Skeletal muscle tissue (tissue), 5 donors: ENCODE data around the gene APBB1IP. TPM values are rescaled to one million over a fixed set of nuclear protein-coding genes. Genes with fewer than 3 reads are reported as not detected.
"Not testable (repeated sequence)": the region's sequence is repeated elsewhere in the genome, so short reads cannot be mapped to it uniquely, and the experiment has no call there.

Source experiments
- H3K27ac ChIP-seq: one replicate; pipeline ENCODE4 v1.7.0; 2013; ENCODE audit warnings: mild to moderate bottlenecking, low read depth, low read length, inconsistent platforms
- H3K27me3 ChIP-seq, 3 donors: one replicate each; pipeline ENCODE4 v1.7.0; 2013; ENCODE audit warnings: low read length in 3 of 3; ENCODE audit not compliant: control insufficient read depth in 3 of 3, insufficient read depth in 3 of 3
- H3K36me3 ChIP-seq, 3 donors: one replicate each; pipeline ENCODE4 v1.7.0; 2013; ENCODE audit warnings: low read length in 3 of 3; ENCODE audit not compliant: control insufficient read depth in 3 of 3, insufficient read depth in 3 of 3
- H3K4me1 ChIP-seq, 3 donors: one replicate each; pipeline ENCODE4 v1.7.0; 2013; ENCODE audit warnings: low read length in 3 of 3, mild to moderate bottlenecking in 3 of 3; ENCODE audit not compliant: control insufficient read depth in 3 of 3, insufficient read depth in 3 of 3
- H3K4me3 ChIP-seq, 3 donors: one replicate each; pipeline ENCODE4 v1.7.0; 2013; ENCODE audit warnings: low read length in 3 of 3
- H3K9ac ChIP-seq, 3 donors: one replicate each; pipeline ENCODE4 v1.7.0; 2013; ENCODE audit warnings: low read length in 3 of 3, mild to moderate bottlenecking in 3 of 3, moderate library complexity in 2 of 3, low read depth in 1 of 3
- H3K9me3 ChIP-seq, 3 donors: one replicate each; pipeline ENCODE4 v1.7.0; 2013; ENCODE audit warnings: low read length in 3 of 3; ENCODE audit not compliant: control insufficient read depth in 3 of 3
- small RNA-seq: library from RNA; depleted of rRNA; stranded (forward); fragments of <200 nt; gene quantifications from one replicate; pipeline ENCODE3, GENCODE V24; 2014
- total RNA-seq: library from RNA; depleted of rRNA; stranded (reverse); fragments of >200 nt; gene quantifications from one replicate; pipeline ENCODE4 v1.2.3, GENCODE V29; 2014
- donor health status: Osteomylitis.

APBB1IP gene
- total RNA-seq, 1 donor from 2014 or later, result 4.2 TPM

DNA sequence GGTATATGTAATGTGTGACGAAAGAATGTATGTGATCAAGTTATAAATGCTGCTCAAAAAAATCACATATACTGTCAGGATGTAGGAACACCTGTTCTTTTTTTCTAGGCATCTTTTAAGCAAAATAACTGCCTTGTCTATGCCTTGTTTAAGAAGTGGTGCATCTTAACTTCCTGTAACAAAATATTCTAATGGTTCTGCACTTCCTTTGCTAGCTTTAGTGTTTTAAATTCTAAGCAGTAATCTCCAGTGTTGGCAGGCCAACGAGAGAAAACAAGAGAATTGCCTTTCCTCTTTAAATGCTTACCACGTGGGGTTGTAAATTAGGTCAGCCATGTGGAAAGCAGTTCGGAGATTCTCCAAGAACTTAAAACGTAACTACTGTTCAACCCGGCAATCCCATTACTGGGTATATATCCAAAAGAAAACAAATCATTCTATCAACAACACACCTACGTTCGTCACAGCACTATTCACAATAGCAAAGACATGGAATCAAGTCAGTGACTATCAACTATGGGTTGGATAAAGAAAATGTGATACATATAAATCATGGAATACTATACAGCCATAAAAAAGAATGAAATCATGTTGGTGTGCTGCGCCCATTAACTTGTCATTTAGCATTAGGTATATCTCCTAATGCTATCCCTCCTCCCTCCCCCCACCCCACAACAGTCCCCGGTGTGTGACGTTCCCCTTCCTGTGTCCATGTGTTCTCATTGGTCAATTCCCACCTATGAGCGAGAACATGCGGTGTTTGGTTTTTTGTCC is 166.4 kb downstream of the APBB1IP start:
- not testable (repeated sequence) for H3K27me3 ChIP-seq, H3K27ac ChIP-seq, H3K9me3 ChIP-seq, H3K9ac ChIP-seq, H3K36me3 ChIP-seq, H3K4me1 ChIP-seq, H3K4me3 ChIP-seq

DNA sequence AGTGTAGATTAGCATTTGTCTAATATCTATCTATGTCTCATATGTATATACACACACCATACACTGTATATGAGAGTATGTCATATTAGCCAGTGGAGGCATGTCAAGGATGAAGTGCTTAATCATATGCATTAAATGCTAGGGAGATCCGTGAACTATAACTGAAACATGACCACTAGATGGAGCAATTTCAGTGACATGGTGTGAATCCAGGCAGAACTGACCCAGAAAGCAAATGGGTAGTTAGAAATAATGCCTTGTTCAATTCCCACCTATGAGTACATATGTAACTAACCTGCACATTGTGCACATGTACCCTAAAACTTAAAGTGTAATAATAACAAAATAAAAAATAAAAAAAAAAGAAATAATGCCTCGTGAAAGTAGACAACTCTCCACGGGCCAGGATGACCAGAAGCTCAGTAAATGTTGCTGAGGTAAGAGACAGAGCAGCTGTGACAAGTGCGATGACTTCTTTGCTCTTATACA is 168.3 kb downstream of the APBB1IP start:
- H3K36me3 ChIP-seq, H3K9me3 ChIP-seq, H3K4me3 ChIP-seq, H3K27ac ChIP-seq, H3K27me3 ChIP-seq, H3K4me1 ChIP-seq, H3K9ac ChIP-seq: not testable (repeated sequence)

DNA sequence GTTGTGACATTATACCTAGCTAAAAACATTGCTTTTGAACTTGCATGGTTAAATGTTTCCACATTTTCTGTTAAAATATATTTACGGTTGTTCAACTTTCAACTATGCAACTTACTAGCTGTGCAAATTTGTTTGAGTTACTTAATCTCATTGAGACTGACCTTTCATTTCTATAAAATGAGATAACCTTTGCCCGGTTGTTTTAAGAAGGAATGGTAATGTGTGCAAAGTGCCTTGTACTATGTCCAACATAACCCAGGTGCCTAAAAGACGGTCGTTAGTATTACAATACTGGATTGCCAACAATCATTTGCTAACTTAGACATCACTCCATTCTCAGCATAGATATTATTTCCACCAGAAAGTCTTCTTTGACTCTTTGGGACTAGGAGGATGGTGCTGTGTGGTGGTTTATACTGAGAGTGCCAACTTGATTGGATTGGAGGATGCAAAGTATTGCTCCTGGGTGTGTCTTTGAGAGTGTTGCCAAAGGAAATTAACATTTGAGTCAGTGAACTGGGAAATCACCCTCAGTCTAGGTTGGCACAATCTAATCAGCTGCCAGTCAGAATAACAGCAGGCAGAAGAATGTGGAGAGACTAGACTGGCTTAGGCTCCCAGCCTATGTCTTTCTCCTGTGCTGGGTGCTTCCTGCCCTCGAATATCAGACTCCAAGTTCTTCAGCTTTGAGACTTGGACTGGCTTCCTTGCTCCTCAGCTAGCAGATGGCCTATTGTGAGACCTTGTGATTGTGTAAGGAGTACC is 174.2 kb downstream of the APBB1IP start:
- Histone ChIP-seq H3K27me3 (no peaks in the 10 kb centered on the region), H3K36me3 (no peaks in the 10 kb centered on the region), H3K27ac (no peak overlapping the region), H3K9ac (no peak overlapping the region), H3K9me3 (no peaks in the 10 kb centered on the region), H3K4me3 (no peak overlapping the region), H3K4me1 (no peaks in the 10 kb centered on the region)

Small RNAs within 50 kb of the gene (small RNA-seq; reads per million reads assigned to genes)
- not detected for gene RNA5SP307

Other genes starting within 250 kb of the APBB1IP start
- gene GAD2, start 221.6 kb upstream of the APBB1IP start, total RNA-seq, result not detected